Neural progenitor cell (in vitro differentiated cells): Measurements from ENCODE around the gene DHX9. TPM values are rescaled to one million over a fixed set of nuclear protein-coding genes. Genes with fewer than 3 reads are reported as not detected.

Source experiments
- DNase-seq: peaks from one replicate; pipeline ENCODE4 v3.0.0-alpha.2; 2016; ENCODE audit warnings: low spot score
- H2AFZ ChIP-seq: fragments of 200-600 bp; sonication (generic); replicated peaks from 2 replicates; pipeline ENCODE4 v1.6.1; 2016; ENCODE audit warnings: antibody characterized with exemption
- H3F3A ChIP-seq: fragments of 200-600 bp; sonication (generic); 2 replicates; pipeline ENCODE4 v1.6.1; 2016; ENCODE audit warnings: antibody characterized with exemption, low read depth
- H3K27ac ChIP-seq: fragments of 200-600 bp; sonication (generic); 2 replicates; pipeline ENCODE4 v1.5.1; 2016; ENCODE audit warnings: mild to moderate bottlenecking
- H3K27me3 ChIP-seq: fragments of 200-600 bp; sonication (generic); 2 replicates; pipeline ENCODE4 v1.6.1; 2016; ENCODE audit warnings: mild to moderate bottlenecking, moderate library complexity
- H3K36me3 ChIP-seq: fragments of 200-600 bp; sonication (generic); 2 replicates; pipeline ENCODE4 v1.5.1; 2016
- H3K4me1 ChIP-seq: fragments of 200-600 bp; sonication (generic); 2 replicates; pipeline ENCODE4 v1.6.1; 2016; ENCODE audit warnings: mixed run types
- H3K4me2 ChIP-seq: fragments of 200-600 bp; sonication (generic); 2 replicates; pipeline ENCODE4 v1.6.1; 2016
- H3K4me3 ChIP-seq: fragments of 200-600 bp; sonication (generic); 2 replicates; pipeline ENCODE4 v1.5.1; 2016
- H3K79me2 ChIP-seq: fragments of 200-600 bp; sonication (generic); 2 replicates; pipeline ENCODE4 v1.6.1; 2016; ENCODE audit warnings: low read depth
- H3K9ac ChIP-seq: fragments of 200-600 bp; sonication (generic); 2 replicates; pipeline ENCODE4 v1.6.1; 2016
- H3K9me3 ChIP-seq: fragments of 200-600 bp; sonication (generic); 2 replicates; pipeline ENCODE4 v1.5.1; 2016; ENCODE audit warnings: low read depth
- H4K20me1 ChIP-seq: fragments of 200-600 bp; sonication (generic); 2 replicates; pipeline ENCODE4 v1.6.1; 2016; ENCODE audit warnings: low read depth
- H3K27ac Mint-ChIP-seq: 3 replicates; pipeline ENCODE4 v1.8.0; 2021; ENCODE audit warnings: mixed read lengths
- H3K27me3 Mint-ChIP-seq: 2 replicates; pipeline ENCODE4 v1.8.0; 2022; ENCODE audit warnings: low read depth, mild to moderate bottlenecking, inconsistent platforms, moderate library complexity, mixed read lengths; ENCODE audit not compliant: insufficient read depth
- H3K36me3 Mint-ChIP-seq: 3 replicates; pipeline ENCODE4 v1.8.0; 2021; ENCODE audit warnings: mixed read lengths
- H3K4me1 Mint-ChIP-seq: 3 replicates; pipeline ENCODE4 v1.8.0; 2021; ENCODE audit warnings: mixed read lengths
- H3K4me3 Mint-ChIP-seq: 3 replicates; pipeline ENCODE4 v1.8.0; 2021; ENCODE audit warnings: mild to moderate bottlenecking, moderate library complexity, mixed read lengths
- H3K9me3 Mint-ChIP-seq: 3 replicates; pipeline ENCODE4 v1.8.0; 2020; ENCODE audit warnings: mixed read lengths
- CTCF ChIP-seq: fragments of 200-600 bp; sonication (generic); IDR thresholded peaks from 2 replicates; pipeline ENCODE4 v1.5.1; 2017; ENCODE audit warnings: antibody characterized with exemption, mild to moderate bottlenecking
- EZH2 ChIP-seq: fragments of 200-600 bp; sonication (generic); IDR thresholded peaks from 2 replicates; pipeline ENCODE4 v1.6.1; 2017; ENCODE audit warnings: antibody characterized with exemption, mild to moderate bottlenecking, moderate library complexity
- EZH2phosphoT487 ChIP-seq: fragments of 200-600 bp; sonication (generic); IDR thresholded peaks from 2 replicates; pipeline ENCODE4 v1.6.1; 2017; ENCODE audit warnings: antibody characterized with exemption
- total RNA-seq: library from RNA; depleted of rRNA; stranded (reverse); fragments of >200 nt; gene quantifications from 2 replicates; pipeline ENCODE4 v1.2.3, GENCODE V29; 2015; ENCODE audit warnings: low replicate concordance

DHX9 gene
- total RNA-seq, 1 donor from 2014 or later: 400 TPM

DNA sequence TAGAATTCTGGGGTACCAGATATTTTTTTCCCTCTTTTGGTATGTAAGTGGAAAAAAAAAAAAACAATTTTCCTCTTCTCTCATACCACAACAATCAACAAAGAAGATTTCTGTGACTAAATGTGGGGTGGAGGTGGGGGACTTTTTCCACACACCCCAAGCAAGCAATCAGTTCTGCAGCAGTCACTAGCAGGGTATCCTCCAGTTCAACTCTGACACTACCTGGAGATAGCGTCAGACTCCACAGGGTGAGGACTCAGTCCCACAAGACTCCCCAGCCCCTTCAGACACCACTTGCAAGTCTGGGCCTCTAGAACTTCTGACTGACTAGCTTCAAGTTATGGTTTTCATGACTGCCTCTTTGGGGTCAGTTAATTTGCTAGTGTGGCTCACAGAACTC lies 6.2 kb downstream of the DHX9 start:
- H4K20me1 ChIP-seq: peaks cover 100% of the 10 kb centered on the region
- no peak overlapping the region for H3K9ac ChIP-seq
- Mint-ChIP-seq H3K9me3 (no peaks in the 10 kb centered on the region), H3K27me3 (no peaks in the 10 kb centered on the region), H3K36me3 (peaks cover 62% of the 10 kb centered on the region), H3K27ac (no peak overlapping the region), H3K4me1 (peaks cover 24% of the 10 kb centered on the region), H3K4me3 (no peak overlapping the region)
- peaks cover 6% of the 10 kb centered on the region for H3F3A ChIP-seq
- DNase-seq: no peak
- no peak overlapping the region for H2AFZ ChIP-seq
- H3K27me3 ChIP-seq: no peaks in the 10 kb centered on the region
- peaks cover 48% of the 10 kb centered on the region for H3K36me3 ChIP-seq
- H3K9me3 ChIP-seq: no peaks in the 10 kb centered on the region
- H3K79me2 ChIP-seq: peaks cover 100% of the 10 kb centered on the region
- no peak overlapping the region for H3K27ac ChIP-seq
- TF ChIP-seq EZH2phosphoT487: no peak
- TF ChIP-seq EZH2: no peak
- TF ChIP-seq CTCF: no peak
- peaks cover 24% of the 10 kb centered on the region for H3K4me1 ChIP-seq
- H3K4me2 ChIP-seq: no peak overlapping the region
- no peak overlapping the region for H3K4me3 ChIP-seq

DNA sequence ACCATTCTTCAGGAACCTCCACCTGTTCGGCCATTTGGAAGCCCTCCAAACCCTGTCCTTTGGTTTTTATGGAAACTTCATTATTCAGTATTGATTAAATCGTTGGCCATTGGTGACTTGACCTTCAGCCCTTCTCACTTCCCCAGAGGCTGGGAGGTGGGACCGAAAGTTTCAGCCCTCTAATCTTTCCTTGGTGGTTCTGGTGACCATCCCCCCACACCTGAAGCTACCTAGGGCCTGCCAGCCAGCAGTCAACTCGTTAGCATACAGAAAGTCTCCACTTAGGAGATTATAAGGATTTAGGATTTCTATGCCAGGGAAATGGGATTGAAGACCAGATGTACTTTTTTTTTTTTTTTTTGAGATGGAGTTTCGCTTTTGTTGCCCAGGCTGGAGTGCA lies 6.7 kb downstream of the DHX9 start:
- Mint-ChIP-seq H3K9me3 (no peaks in the 10 kb centered on the region), H3K4me1 (peaks cover 20% of the 10 kb centered on the region), H3K36me3 (peaks cover 57% of the 10 kb centered on the region), H3K4me3 (no peak overlapping the region), H3K27me3 (no peaks in the 10 kb centered on the region), H3K27ac (no peak overlapping the region)
- Histone ChIP-seq H2AFZ (no peak overlapping the region), H3K9ac (no peak overlapping the region), H3K4me2 (no peak overlapping the region), H3K4me1 (peaks cover 20% of the 10 kb centered on the region), H3K79me2 (peaks cover 100% of the 10 kb centered on the region), H3K27ac (no peak overlapping the region), H3K4me3 (no peak overlapping the region), H3K36me3 (peaks cover 51% of the 10 kb centered on the region), H3F3A (peaks cover 9% of the 10 kb centered on the region), H4K20me1 (peaks cover 100% of the 10 kb centered on the region), H3K9me3 (no peaks in the 10 kb centered on the region), H3K27me3 (no peaks in the 10 kb centered on the region)
- TF ChIP-seq EZH2 (no peak), CTCF (no peak), EZH2phosphoT487 (no peak)
- no peak for DNase-seq

DNA sequence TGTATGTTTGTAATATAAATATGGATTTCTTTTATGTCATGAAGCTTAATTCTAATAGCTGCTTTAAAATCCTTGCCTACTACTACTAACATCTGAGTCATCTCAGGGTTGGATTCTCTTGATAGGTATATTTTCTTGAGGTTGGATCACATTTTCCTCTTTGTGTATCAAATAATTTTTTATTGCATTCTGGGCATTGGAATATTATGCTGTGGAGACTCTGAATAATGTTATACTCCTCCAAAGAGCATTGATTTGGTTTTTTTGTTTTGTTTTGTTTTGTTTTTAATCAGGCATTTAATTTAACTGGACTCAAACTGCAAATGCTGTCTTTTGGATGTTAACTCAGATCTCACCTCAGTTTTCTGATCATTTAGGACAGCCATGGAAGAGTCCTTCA lies 8.0 kb downstream of the DHX9 start:
- Histone ChIP-seq H4K20me1 (peaks cover 100% of the 10 kb centered on the region), H3K9ac (no peak overlapping the region), H2AFZ (no peak overlapping the region), H3K79me2 (peaks cover 100% of the 10 kb centered on the region), H3K27ac (no peak overlapping the region), H3F3A (peaks cover 9% of the 10 kb centered on the region), H3K27me3 (no peaks in the 10 kb centered on the region), H3K4me1 (peaks cover 13% of the 10 kb centered on the region), H3K4me3 (no peak overlapping the region), H3K9me3 (no peaks in the 10 kb centered on the region), H3K36me3 (peaks cover 59% of the 10 kb centered on the region), H3K4me2 (no peak overlapping the region)
- no peaks in the 10 kb centered on the region for H3K27me3 Mint-ChIP-seq
- H3K27ac Mint-ChIP-seq: no peak overlapping the region
- H3K9me3 Mint-ChIP-seq: no peaks in the 10 kb centered on the region
- DNase-seq: no peak
- peaks cover 53% of the 10 kb centered on the region for H3K36me3 Mint-ChIP-seq
- H3K4me1 Mint-ChIP-seq: peaks cover 9% of the 10 kb centered on the region
- no peak overlapping the region for H3K4me3 Mint-ChIP-seq
- TF ChIP-seq CTCF (no peak), EZH2 (no peak), EZH2phosphoT487 (no peak)
